Fibroblast of lung (primary cell): Measurements from ENCODE around the gene CNTN1.

ENCODE experiments used
- EZH2 ChIP-seq: IDR thresholded peaks from 2 replicates; pipeline ENCODE4 v1.5.1; 2012; ENCODE audit warnings: low read length, control low read depth, mild to moderate bottlenecking; ENCODE audit errors: missing control alignments
- TF ChIP-seq, protein P1 (sequence below), 2 donors: IDR thresholded peaks in 1 of 2; conservative IDR thresholded peaks in 1 of 2; 1 replicate in 1 of 2; 2 replicates in 1 of 2; pipeline ENCODE4 v1.5.1; 2011 to 2012; ENCODE audit warnings: low read length in 2 of 2, control low read depth in 1 of 2, inconsistent platforms in 1 of 2, low read depth in 1 of 2, mild to moderate bottlenecking in 1 of 2

DNA sequence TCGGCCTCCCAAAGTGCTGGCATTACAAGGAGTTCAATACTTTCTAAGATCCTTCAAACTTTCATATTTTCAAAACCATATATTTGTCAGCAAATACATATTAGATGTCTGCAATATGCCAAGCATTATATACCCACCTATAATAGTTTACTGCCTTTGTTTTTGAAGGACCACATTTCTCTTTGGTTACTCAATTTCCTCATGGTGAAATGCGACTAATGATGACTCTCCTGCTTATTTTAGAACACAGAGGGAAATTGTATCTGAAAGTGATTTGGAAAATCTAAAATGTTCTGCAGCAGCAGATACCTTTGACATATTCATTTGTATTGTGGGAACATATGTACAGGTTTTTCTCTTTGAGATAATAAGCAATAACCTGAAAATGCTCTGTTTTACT lies 2.7 kb upstream of the CNTN1 start:
- TF ChIP-seq, protein P1, sequence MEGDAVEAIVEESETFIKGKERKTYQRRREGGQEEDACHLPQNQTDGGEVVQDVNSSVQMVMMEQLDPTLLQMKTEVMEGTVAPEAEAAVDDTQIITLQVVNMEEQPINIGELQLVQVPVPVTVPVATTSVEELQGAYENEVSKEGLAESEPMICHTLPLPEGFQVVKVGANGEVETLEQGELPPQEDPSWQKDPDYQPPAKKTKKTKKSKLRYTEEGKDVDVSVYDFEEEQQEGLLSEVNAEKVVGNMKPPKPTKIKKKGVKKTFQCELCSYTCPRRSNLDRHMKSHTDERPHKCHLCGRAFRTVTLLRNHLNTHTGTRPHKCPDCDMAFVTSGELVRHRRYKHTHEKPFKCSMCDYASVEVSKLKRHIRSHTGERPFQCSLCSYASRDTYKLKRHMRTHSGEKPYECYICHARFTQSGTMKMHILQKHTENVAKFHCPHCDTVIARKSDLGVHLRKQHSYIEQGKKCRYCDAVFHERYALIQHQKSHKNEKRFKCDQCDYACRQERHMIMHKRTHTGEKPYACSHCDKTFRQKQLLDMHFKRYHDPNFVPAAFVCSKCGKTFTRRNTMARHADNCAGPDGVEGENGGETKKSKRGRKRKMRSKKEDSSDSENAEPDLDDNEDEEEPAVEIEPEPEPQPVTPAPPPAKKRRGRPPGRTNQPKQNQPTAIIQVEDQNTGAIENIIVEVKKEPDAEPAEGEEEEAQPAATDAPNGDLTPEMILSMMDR (conservative IDR thresholded peaks at IDR 0.05 in 1 of 2, IDR thresholded peaks at IDR 0.05 in 1 of 2; ENCODE audit: low read depth in 1 of 2, low read length in 2 of 2), result no peak
- no peak for TF ChIP-seq EZH2
